Pancreas (tissue), 10 donors: Measurements from ENCODE around the gene TAC4. TPM values are rescaled to one million over a fixed set of nuclear protein-coding genes. Genes with fewer than 3 reads are reported as not detected.

ENCODE experiments used
- ATAC-seq, 4 donors: fragments of 200-7000 bp; cut with Tn5 transposase; one replicate each; pipeline versions ENCODE4 v1.8.0 to v1.9.1; 2020; ENCODE audit warnings: mild to moderate bottlenecking in 4 of 4, moderate library complexity in 4 of 4
- DNase-seq, 6 donors: peaks; one replicate each; pipeline ENCODE4 v3.0.0-alpha.2; 2020
- FAIRE-seq: peaks from 2 replicates; lab custom pipeline; 2012; peaks lifted over from hg19 to GRCh38; lab: Jason Lieb, UNC
- H3K27ac ChIP-seq, 4 donors: fragments of 200-600 bp; sonication (generic); 1 replicate in 3 of 4; 2 replicates in 1 of 4; pipeline versions ENCODE4 v1.5.0 to v1.8.0; 2020
- H3K27me3 ChIP-seq, 4 donors: fragments of 200-600 bp; one replicate each; pipeline ENCODE4 v1.8.0; 2021
- H3K36me3 ChIP-seq, 3 donors: fragments of 200-600 bp; sonication (generic) in 1 of 3; one replicate each; pipeline versions ENCODE4 v1.5.0 to v1.8.0; 2020 to 2021
- H3K4me1 ChIP-seq, 3 donors: fragments of 200-600 bp; one replicate each; pipeline ENCODE4 v1.8.0; 2021
- H3K4me3 ChIP-seq, 4 donors: fragments of 200-600 bp; sonication (generic) in 2 of 4; one replicate each; pipeline versions ENCODE4 v1.5.0 to v1.8.0; 2020 to 2021
- H3K9me3 ChIP-seq, 4 donors: fragments of 200-600 bp; one replicate each; pipeline ENCODE4 v1.8.0; 2021
- WGBS, 2 donors: extraction: QIAGEN DNeasy Blood & Tissue Kit; methylation state at CpG; one replicate each; pipeline ENCODE4 v1.1.7; 2013; 5-methylcytosine and 5-hydroxymethylcytosine counted together
- intact Hi-C, 3 donors: fragments of 100-400 bp; cut with DNase I; formaldehyde crosslinking; loops; one replicate each; pipeline versions ENCODE4 v1.11.1 to v1.14.2; 2022
- polyA plus RNA-seq, 2 donors: library from polyadenylated mRNA; stranded (reverse); fragments of 200-250 nt; gene quantifications; one replicate each; pipeline ENCODE4 v1.2.3, GENCODE V29; 2013
- total RNA-seq, 6 donors: library from RNA; stranded (reverse); fragmentation: NEBNext Ultra II Directional in 4 of 6; extraction: Animal tissue kit (Norgen Biotek cat#: 25700) in 4 of 6; gene quantifications; one replicate each; pipeline versions ENCODE4 v1.2.1 to v1.2.4, GENCODE V29; 2021 to 2023
- TF ChIP-seq, protein P1 (sequence below), 4 donors: fragments of 200-600 bp; sonication (generic) in 3 of 4; IDR thresholded peaks; one replicate each; pipeline versions ENCODE4 v1.5.0 to v1.8.0; 2021; ENCODE audit warnings: antibody characterized with exemption in 4 of 4
- donor health status: healthy with polysubstance abuse.
- donor health status: DM: no; HTN: no; CAD: no; lungs with moderate emphysema.
- donor health status: DM: no; HTN: no; CAD: no.
- donor health status: control.
- donor health status: control.
- donor health status: Bipolar disorder and iron deficiency.
- donor health status: DM: yes; HTN: yes; CAD: no.
- donor health status: DM: no; HTN: no; CAD: no.
- donor health status: DM: no; HTN: no; CAD: no.
- donor health status: DM: yes; HTN: yes; CAD: no.

The TAC4 gene
- total and polyA plus RNA-seq, 8 donors = not detected

DNA sequence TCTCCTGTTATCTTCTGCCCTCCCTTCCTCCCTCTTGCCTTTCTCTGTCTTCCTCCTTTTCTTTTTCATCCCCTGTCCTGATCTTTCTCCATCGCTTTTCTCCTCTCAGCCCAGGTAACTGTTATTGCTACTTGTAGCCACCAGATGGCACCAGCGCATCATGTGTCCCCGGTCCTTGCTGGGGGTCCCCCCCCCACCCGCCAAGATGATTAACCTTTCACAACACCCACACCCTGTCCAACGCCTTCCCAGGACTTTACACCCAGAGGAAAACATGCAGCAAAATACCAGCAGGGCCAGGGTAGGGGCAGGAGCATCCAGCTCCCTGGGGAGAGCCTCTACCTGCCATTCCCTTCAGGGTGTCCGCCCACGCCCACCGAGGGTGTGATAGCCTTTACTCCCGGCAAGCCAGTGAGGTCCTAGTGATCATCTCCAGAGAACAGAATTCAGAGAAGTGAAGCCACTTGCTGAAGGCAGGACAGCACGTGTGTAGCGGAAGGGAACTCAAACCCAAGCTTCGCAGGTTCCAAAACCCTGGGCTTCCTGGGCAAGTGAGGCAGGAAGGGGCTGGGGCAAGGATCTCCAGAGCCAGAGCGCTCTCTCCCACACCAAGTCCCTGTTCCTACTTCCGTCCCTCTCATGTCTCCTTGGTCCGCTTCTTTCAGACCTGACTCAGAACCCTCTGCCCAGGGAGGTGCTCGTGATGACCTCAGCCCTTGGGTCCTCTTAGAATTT is 13.4 kb upstream of the TAC4 start:
- Histone ChIP-seq H3K9me3 (no peaks in the 10 kb centered on the region), H3K4me3 (no peak overlapping the region), H3K27ac (no peak overlapping the region), H3K27me3 (no peaks in the 10 kb centered on the region), H3K36me3 (no peaks in the 10 kb centered on the region), H3K4me1 (no peaks in the 10 kb centered on the region)
- ATAC-seq = peak; percentile 66 to 86 (median 72)
- intact Hi-C loops = loop anchor here in 1 of 3 donors (5.0 kb wide), 1 partner anchor 136 kb away; the partner anchor contains the start of gene DLX3
- FAIRE-seq = no peak
- WGBS, 2 donors = 36% methylated on average over 16 of the region's 16 CpGs
- peak in 3 of 6 donors; percentile 41 to 53 (median 52) for DNase-seq
- TF ChIP-seq, protein P1, sequence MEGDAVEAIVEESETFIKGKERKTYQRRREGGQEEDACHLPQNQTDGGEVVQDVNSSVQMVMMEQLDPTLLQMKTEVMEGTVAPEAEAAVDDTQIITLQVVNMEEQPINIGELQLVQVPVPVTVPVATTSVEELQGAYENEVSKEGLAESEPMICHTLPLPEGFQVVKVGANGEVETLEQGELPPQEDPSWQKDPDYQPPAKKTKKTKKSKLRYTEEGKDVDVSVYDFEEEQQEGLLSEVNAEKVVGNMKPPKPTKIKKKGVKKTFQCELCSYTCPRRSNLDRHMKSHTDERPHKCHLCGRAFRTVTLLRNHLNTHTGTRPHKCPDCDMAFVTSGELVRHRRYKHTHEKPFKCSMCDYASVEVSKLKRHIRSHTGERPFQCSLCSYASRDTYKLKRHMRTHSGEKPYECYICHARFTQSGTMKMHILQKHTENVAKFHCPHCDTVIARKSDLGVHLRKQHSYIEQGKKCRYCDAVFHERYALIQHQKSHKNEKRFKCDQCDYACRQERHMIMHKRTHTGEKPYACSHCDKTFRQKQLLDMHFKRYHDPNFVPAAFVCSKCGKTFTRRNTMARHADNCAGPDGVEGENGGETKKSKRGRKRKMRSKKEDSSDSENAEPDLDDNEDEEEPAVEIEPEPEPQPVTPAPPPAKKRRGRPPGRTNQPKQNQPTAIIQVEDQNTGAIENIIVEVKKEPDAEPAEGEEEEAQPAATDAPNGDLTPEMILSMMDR (IDR thresholded peaks at IDR 0.05) = peak; percentile 57 to 79 (median 73)

GRCh38 chr17:49859991-49860953 is 12.4 kb upstream of the TAC4 start:
- intact Hi-C loops = loop anchor here in 1 of 3 donors (5.0 kb wide), 1 partner anchor 137 kb away; the partner anchor contains the start of gene DLX3
- no peak for DNase-seq
- ATAC-seq = peak in 3 of 4 donors; percentile 8 to 43 (median 21)
- Histone ChIP-seq H3K27me3 (no peaks in the 10 kb centered on the region), H3K9me3 (no peaks in the 10 kb centered on the region), H3K4me3 (no peak overlapping the region), H3K4me1 (no peaks in the 10 kb centered on the region), H3K36me3 (no peaks in the 10 kb centered on the region), H3K27ac (no peak overlapping the region)
- no peak for FAIRE-seq
- 50 to 56% methylated on average over 20 of the region's 20 CpGs for WGBS, 2 donors
- TF ChIP-seq, protein P1 (IDR thresholded peaks at IDR 0.05) = no peak

- no peaks in the 10 kb centered on the region for H3K9me3 ChIP-seq
- WGBS, 2 donors = 41 to 66% methylated on average over 6 of the region's 6 CpGs
- TF ChIP-seq, protein P1 (IDR thresholded peaks at IDR 0.05) = no peak
- DNase-seq (no peak), FAIRE-seq (no peak), ATAC-seq (no peak)
- H3K36me3 ChIP-seq = no peaks in the 10 kb centered on the region
- intact Hi-C loops = no loop called here
- H3K4me3 ChIP-seq = no peak overlapping the region
- no peaks in the 10 kb centered on the region for H3K4me1 ChIP-seq
- no peak overlapping the region for H3K27ac ChIP-seq
- no peaks in the 10 kb centered on the region for H3K27me3 ChIP-seq
These were observed 10.9 kb upstream of the TAC4 start for GRCh38 chr17:49858796-49859195.

- Histone ChIP-seq H3K27ac (no peak overlapping the region), H3K4me1 (no peaks in the 10 kb centered on the region), H3K4me3 (no peak overlapping the region), H3K9me3 (no peaks in the 10 kb centered on the region), H3K36me3 (no peaks in the 10 kb centered on the region), H3K27me3 (no peaks in the 10 kb centered on the region)
- FAIRE-seq (no peak), DNase-seq (no peak), ATAC-seq (no peak)
- TF ChIP-seq, protein P1 (IDR thresholded peaks at IDR 0.05) = no peak
- 81 to 91% methylated on average over 5 of the region's 5 CpGs for WGBS, 2 donors
- intact Hi-C loops = no loop called here
These were observed 6.3 kb upstream of the TAC4 start for GRCh38 chr17:49854126-49854525.
